MM.1S (cell line): Measurements from ENCODE around the gene SORCS2.

Experiments used
- CTCF ChIP-seq: fragments of 300-600 bp; sonication (generic); IDR thresholded peaks from 2 replicates; pipeline ENCODE4 v1.5.1; 2016; ENCODE audit warnings: antibody characterized with exemption, low read length, mixed read lengths
- EZH2phosphoT487 ChIP-seq: fragments of 300-600 bp; sonication (generic); IDR thresholded peaks from 2 replicates; pipeline ENCODE4 v1.6.1; 2018; ENCODE audit warnings: antibody characterized with exemption, low read length

- TF ChIP-seq CTCF (no peak), EZH2phosphoT487 (no peak)
These were observed 30.6 kb upstream of the SORCS2 start for GRCh38 chr4:7161721-7162214.
